Measurements from ENCODE around the gene CHID1.

The CHID1 gene

GRCh38 chr11:831961-832528 is 78.6 kb downstream of the CHID1 start:
- no peak for DNase-seq

DNA sequence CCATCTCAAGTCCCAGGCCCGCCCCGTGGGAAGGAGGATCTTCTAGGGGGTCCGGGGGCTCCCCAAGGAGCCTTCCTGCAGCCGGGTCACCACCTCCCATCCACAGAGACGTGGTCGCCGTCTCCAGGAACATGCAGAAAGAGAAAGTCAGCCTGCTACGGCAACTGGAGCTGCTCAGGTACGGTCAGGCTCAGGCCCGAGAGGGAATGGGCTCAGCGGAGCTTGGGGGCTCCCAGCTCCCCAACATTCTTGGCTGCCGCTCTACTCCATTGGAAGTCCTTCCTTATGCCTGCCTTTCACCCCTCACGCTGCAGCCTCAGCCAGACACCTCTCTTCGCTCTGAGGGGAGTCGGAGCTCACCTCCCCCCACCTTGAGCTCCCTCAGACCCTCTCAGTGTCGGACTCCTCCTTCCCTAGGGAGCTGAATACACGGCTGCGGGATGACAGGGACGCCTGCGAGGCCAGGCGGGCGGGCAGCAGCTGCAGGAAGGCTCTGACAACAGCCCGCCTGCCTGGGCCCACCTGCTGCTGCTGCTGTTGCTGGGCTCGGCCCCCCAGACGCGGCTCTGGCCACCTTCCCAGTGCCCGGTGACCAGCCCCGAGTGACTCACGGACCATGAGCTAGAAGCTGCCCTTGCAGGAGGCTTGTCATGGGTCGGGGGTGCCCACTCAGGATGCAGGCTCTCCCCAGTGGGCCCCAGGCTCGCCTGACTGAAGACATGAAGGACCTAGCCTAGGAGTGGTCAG is 79.3 kb downstream of the CHID1 start:
- DNase-seq, result no peak

DNA sequence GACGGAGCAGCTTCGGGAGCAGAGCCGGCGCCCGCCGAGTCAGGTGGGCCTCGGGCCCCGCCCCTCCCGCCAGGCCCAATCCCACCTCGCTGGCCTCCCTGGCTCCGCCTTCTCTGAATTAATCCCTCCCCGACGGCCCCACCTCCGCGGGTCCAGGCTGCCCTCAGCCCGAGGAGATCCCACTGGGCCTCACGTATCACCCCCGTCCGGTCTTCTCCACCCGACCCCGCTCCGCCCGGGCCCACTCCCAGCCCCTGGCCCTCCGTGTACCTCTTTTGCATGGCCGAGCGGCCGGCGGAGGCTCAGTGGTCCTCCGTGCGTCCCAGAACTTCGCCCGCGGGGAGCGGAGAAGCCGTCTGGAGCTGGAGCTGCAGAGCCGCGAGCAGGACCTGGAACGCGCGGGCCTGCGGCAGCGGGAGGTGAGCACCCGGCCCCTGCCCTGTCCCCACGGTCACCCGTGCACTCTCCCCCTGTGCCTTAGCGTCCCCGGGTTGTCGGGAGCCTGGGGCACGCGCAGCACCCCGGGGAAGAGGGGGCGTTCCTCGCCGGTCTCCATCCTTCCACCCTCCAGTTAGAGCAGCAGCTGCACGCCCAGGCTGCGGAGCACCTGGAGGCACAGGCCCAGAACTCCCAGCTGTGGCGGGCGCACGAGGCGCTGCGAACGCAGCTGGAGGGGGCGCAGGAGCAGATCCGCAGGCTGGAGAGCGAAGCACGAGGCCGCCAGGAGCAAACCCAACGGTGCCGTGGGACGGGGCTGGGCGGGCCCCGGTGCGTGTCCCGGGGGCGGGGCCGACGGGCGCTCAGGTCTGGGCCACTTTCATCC is 80.1 kb downstream of the CHID1 start:
- peak; percentile 61 for DNase-seq

DNA sequence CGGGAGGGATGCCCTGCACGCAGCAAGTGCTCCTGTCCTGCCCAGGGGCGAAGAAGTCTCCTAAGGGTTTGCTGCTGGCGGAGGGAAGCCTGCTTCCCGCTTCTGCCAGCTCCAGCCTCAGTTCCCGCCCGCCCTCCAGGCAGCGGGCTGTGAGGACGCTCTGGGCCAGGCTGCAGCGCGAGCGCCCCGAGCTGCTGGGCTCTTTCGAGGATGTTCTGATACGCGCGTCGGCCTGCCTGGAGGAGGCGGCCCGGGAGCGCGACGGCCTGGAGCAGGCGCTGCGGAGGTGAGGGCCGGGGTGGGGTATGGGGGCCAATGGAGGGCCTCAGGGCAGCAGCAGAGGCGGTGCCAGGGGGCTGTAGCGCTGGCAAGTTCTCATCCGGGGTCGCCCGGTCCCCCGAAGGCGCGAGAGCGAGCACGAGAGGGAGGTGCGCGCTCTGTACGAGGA is 80.7 kb downstream of the CHID1 start:
- DNase-seq, result no peak

DNA sequence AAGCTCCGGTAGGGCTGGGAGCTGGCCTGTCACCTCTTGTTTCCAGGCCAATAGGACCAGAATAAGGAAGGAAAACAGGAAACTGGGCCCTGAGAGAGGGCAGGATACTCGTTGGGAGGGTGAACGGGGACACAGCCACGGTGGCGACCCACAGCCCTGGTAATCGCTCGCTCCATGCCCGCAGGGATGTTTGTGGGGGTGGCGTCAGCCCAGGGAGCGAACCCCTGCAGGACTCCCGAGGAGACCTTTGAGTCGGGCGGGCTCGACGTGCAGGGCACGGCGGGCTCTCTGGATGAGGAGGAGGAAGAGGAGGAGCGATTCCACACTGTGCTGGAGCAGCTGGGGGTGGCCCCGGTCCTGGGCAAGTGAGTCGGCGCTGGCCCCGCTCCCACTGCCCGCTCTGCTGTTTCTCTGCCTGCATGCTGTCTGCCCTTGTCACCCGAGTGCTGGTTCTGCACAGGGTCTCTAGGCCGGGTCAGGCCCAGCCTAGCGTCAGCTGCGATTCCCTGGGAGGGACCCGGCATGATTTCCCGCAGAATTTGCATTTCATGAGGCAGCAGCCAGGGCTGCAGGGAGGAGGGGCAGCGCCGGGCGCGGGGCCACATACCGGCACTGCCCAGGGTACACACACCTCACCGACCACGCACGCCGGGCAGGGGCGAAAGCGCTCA is 81.3 kb downstream of the CHID1 start:
- DNase-seq, result no peak

GRCh38 chr11:828506-829175 is 82.0 kb downstream of the CHID1 start:
- no peak for DNase-seq

GRCh38 chr11:827897-828192 is 82.8 kb downstream of the CHID1 start, which contains the start of gene CRACR2B:
Gene CRACR2B, plus strand, starts transcription at chr11:827919. Its CDS starts 689 bp downstream, at chr11:828608.
- DNase-seq, result no peak

DNA sequence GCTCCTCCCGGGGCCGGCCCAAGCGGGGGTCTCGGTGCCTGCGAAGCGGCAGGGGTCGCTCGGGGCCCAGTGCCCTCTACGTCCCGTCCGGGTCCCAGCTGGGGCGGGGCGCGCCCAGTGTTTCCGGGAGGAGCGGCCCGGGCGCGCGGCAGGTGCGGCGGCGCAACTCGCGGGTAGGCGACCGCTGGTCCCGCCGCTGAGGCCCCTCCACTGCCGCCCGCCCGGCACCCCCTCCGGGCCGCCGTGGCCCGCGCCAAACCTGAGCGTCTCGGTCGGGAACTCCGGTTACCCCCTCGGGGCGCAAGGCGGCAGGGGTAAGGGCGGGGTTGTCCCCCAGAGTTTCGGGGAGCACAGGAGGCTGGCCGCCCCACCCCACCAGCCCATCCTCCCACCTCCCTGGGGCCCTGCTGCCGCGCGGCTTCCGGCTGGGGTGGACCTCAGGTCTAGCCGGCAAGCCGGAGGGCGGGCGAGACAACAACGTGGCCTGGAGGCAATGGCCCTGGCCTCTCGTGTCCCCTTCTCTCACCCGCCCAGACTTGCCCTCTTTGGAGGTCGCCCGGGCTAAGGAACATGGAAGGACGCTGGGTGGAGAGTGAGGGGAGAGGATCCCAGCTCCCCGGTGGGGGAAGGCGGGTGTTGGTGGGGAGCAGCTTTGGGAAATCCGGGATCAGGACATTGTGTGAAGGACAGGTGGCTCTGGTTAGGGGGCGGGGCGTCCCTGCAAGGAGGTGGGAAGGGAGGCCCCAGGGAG is 83.3 kb downstream of the CHID1 start:
- DNase-seq, result no peak

DNA sequence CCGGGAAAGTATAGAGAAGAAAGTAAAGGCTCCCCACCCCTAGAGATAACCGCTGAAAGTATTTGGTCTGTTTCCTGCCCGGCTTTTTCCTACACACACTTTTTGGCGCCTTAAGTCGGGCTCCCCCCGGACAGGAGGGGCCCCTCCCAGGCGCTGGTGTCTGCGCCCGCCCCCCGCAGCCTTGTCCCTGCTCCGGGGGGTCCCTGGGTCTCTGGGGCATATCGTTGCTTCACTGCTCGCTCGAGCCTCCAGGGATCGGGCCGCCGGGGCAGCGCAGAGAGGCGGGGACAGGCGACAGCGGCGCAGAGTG is 83.8 kb downstream of the CHID1 start:
- no peak for DNase-seq

DNA sequence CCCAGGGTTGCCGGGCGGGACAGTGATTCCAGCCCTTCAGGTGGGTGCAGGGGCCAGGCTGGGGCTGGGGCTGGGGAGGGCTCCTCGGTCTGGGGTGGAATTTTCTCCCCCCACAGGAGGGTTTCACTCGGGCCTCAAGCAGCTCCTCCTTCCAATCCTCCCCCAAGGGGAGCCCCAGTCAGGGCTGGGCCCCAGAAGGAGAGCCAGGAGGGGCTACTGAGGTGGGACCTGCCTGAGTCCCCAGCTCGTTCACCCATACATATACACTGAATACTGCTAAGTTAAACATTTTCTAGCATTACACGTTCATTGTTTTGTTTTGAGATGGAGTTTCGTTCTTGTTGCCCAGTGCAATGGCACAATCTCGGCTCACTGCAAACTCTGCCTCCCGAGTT is 84.4 kb downstream of the CHID1 start:
- no peak for DNase-seq

GRCh38 chr11:825366-826226 is 85.0 kb downstream of the CHID1 start:
- DNase-seq, result no peak

DNA sequence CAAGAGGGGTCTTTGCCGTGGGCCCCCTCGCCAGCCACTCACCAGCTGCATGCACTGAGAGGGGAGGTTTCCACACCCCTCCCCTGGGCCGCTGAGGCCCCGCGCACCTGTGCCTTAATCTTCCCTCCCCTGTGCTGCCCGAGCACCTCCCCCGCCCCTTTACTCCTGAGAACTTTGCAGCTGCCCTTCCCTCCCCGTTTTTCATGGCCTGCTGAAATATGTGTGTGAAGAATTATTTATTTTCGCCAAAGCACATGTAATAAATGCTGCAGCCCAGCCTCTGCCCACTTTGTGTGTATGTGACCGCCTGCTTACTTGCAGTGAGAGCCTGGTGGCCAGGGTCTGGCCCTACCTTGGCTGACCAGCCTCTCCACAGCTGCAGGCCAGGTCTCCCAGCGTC is 85.7 kb downstream of the CHID1 start:
- no peak for DNase-seq

DNA sequence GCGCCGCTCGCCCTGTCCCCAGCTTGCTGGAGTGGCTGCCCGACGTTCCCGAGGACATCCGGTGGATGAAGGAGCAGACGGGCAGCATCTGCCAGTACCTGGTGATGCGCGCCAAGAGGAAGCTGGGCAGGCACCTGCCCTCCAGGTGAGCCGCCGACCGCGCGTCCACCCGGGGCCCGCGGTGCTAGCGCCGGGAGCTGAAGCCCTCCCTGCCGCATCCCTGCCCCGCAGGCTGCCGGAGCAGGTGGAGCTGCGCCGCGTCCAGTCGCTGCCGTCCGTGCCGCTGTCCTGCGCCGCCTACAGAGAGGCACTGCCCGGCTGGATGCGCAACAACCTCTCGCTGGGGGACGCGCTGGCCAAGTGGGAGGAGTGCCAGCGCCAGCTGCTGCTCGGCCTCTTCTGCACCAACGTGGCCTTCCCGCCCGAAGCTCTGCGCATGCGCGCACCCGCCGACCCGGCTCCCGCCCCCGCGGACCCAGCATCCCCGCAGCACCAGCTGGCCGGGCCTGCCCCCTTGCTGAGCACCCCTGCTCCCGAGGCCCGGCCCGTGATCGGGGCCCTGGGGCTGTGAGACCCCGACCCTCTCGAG is 86.2 kb downstream of the CHID1 start:
- DNase-seq, result no peak

- DNase-seq, result no peak
Observed at GRCh38 chr11:823441-824291, 86.9 kb downstream of the CHID1 start.

DNA sequence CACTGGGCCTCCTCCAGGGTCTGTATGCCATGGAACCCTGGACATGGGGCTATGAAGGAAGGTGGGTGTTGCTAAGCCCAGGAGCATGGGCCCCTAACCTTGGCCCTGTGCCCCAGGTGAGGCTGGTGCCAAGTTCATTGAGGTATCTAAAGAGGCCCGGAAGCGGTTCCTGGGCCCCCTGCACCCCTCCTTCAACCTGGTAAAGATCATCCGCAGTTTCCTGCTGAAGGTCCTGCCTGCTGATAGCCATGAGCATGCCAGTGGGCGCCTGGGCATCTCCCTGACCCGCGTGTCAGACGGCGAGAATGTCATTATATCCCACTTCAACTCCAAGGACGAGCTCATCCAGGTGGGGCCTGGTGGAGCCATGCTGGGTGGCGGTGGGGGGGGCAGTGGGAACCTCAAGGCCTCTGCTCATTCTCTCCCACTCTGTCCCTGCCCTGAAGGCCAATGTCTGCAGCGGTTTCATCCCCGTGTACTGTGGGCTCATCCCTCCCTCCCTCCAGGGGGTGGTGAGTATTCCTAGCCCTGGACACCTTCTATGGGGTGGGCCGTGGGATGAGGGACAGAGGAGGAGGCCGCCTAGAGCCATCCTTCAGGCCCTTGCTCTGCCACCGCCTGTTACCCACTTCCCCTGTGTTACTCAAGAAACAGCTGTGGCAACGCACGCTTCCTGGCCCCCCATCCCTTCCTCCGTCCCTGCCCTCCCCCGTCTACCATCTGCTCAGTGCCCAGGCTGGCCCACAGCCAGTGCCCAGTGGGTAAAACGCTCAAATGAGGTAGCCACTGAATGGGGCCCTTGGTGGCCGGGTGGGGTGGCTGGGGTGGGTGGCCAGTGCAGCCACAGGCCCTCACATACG is 88.9 kb downstream of the CHID1 start:
- DNase-seq, result no peak

GRCh38 chr11:820655-821511 is 89.7 kb downstream of the CHID1 start:
- DNase-seq, result no peak

DNA sequence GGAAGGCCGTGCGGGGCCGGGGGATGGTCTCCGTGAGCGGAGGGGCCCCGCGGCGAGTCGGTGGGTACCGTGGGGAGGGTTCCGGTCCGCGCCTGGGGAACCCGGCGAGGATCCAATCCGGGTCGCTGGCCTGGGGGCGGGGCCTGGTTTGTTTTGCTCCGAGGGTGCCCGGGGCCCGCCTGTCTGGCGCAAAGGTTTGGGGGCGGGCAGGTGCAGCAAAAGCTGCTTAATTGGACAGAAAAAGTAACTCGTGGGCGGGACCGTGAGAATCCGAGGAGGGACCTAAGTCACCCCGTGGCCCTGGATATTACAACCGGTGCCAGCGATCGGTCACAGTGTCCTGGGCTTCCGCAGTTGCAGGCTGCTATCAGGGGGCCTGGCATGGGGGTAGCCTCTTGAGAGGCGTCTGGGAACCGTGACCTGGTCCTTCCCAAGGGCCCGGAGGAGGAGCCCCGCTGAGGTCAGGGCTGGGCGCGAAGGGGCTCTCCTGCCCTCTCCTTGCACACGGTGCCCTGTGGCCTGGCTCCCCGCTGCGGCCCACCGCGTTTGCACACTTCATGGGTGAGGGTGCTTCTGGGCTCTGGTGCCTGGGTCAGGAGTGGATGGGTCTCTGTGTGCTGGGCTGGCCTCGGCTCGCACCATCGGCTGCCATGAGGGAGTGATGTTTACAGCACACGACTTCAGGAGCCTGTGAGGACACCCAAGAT is 90.5 kb downstream of the CHID1 start:
- peak; percentile 92 for DNase-seq
